Spleen (tissue), 3 donors: Measurements from ENCODE around the gene SUPT16H.

Source experiments
- POLR2A ChIP-seq, 3 donors: fragments of 450-650 bp; IDR thresholded peaks; one replicate each; pipeline ENCODE4 v1.5.1; 2017; ENCODE audit warnings: antibody characterized with exemption in 3 of 3, mild to moderate bottlenecking in 1 of 3
- POLR2AphosphoS5 ChIP-seq, 3 donors: sonication (generic); formaldehyde crosslinking; IDR thresholded peaks; one replicate each; pipeline ENCODE4 v1.5.1; 2017; ENCODE audit warnings: antibody characterized with exemption in 3 of 3

GRCh38 chr14:21343035-21343794, 40.6 kb downstream of the SUPT16H start:
- TF ChIP-seq POLR2A (IDR thresholded peaks at IDR 0.05) (no peak), POLR2AphosphoS5 (IDR thresholded peaks at IDR 0.05) (no peak)
